ENCODE results near the gene C6orf15.
A peak's percentile ranks its signal among the peaks of the same experiment; 100 is the strongest.
"Not testable (repeated sequence)": the region's sequence is repeated elsewhere in the genome, so short reads cannot be mapped to it uniquely, and the experiment has no call there.

C6orf15 gene

GRCh38 chr6:31068669-31069340 is 43.6 kb downstream of the C6orf15 start:
- DNase-seq (ENCODE audit: low read depth), result peak; percentile 86
- H3K4me3 ChIP-seq (replicated peaks; ENCODE audit: low read depth, low read length), result no peak overlapping the region
- TF ChIP-seq CTCF (IDR thresholded peaks at IDR 0.05; ENCODE audit: low read length, missing control alignments), result peak; percentile 93

GRCh38 chr6:31067891-31068668 is 44.3 kb downstream of the C6orf15 start:
- not testable (repeated sequence) for H3K4me3 ChIP-seq (replicated peaks; ENCODE audit: low read depth, low read length); DNase-seq (ENCODE audit: low read depth)

- not testable (repeated sequence) for DNase-seq (ENCODE audit: low read depth); H3K4me3 ChIP-seq (replicated peaks; ENCODE audit: low read depth, low read length)
Measured at GRCh38 chr6:31067028-31067427, 45.3 kb downstream of the C6orf15 start.

GRCh38 chr6:31065556-31065955 is 46.8 kb downstream of the C6orf15 start:
- H3K4me3 ChIP-seq (replicated peaks; ENCODE audit: low read depth, low read length), result no peak overlapping the region
- TF ChIP-seq CTCF (IDR thresholded peaks at IDR 0.05; ENCODE audit: low read length, missing control alignments), result no peak
- DNase-seq (ENCODE audit: low read depth), result no peak

- DNase-seq (ENCODE audit: low read depth), result no peak
- TF ChIP-seq CTCF (IDR thresholded peaks at IDR 0.05; ENCODE audit: low read length, missing control alignments), result no peak
Measured at GRCh38 chr6:31063906-31064435, 48.4 kb downstream of the C6orf15 start.

More at GRCh38 chr6:31063906-31064435, 48.4 kb downstream of the C6orf15 start:
- H3K4me3 ChIP-seq (replicated peaks; ENCODE audit: low read depth, low read length), result no peak overlapping the region
